ENCODE results near the gene STK17A.

DNA sequence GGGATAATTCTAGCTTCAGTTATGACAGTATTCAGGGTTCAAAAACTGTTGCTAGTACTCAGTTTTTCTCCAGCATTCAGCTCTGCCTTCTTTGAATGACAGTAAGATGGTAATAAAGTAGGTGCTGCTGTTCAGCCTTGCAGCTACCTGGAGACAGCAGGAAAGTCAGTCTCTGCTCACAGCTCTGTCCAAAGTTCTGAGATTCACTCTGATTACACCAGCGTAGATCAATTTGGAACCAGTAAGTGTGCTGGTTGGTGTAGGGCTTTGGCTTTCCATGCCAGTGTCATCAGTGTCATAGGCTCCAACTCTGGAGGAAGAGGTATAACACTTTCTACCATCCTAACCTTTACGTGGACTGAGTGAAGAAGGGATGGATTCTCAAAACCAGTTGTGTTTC, 26.2 kb downstream of the STK17A start:
- TF ChIP-seq, protein P1, sequence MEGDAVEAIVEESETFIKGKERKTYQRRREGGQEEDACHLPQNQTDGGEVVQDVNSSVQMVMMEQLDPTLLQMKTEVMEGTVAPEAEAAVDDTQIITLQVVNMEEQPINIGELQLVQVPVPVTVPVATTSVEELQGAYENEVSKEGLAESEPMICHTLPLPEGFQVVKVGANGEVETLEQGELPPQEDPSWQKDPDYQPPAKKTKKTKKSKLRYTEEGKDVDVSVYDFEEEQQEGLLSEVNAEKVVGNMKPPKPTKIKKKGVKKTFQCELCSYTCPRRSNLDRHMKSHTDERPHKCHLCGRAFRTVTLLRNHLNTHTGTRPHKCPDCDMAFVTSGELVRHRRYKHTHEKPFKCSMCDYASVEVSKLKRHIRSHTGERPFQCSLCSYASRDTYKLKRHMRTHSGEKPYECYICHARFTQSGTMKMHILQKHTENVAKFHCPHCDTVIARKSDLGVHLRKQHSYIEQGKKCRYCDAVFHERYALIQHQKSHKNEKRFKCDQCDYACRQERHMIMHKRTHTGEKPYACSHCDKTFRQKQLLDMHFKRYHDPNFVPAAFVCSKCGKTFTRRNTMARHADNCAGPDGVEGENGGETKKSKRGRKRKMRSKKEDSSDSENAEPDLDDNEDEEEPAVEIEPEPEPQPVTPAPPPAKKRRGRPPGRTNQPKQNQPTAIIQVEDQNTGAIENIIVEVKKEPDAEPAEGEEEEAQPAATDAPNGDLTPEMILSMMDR (IDR thresholded peaks at IDR 0.05; ENCODE audit: control extremely low read depth in 1 of 3, insufficient read depth in 1 of 3, low read depth in 1 of 3, low read length in 3 of 3), result no peak
- TF ChIP-seq ZNF274 (IDR thresholded peaks at IDR 0.05; ENCODE audit: borderline replicate concordance, extremely low read depth, low read length), result no peak
- TF ChIP-seq, protein P2, sequence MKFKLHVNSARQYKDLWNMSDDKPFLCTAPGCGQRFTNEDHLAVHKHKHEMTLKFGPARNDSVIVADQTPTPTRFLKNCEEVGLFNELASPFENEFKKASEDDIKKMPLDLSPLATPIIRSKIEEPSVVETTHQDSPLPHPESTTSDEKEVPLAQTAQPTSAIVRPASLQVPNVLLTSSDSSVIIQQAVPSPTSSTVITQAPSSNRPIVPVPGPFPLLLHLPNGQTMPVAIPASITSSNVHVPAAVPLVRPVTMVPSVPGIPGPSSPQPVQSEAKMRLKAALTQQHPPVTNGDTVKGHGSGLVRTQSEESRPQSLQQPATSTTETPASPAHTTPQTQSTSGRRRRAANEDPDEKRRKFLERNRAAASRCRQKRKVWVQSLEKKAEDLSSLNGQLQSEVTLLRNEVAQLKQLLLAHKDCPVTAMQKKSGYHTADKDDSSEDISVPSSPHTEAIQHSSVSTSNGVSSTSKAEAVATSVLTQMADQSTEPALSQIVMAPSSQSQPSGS (IDR thresholded peaks at IDR 0.05; ENCODE audit: low read length), result no peak
- TF ChIP-seq POLR2AphosphoS5 (IDR thresholded peaks at IDR 0.05; ENCODE audit: low read depth, low read length), result no peak
- no peak for TF ChIP-seq POU5F1 (IDR thresholded peaks at IDR 0.05; ENCODE audit: low read depth, low read length)
- TF ChIP-seq EP300 (IDR thresholded peaks at IDR 0.05; ENCODE audit: borderline replicate concordance in 1 of 2, low read depth in 2 of 2, low read length in 2 of 2), result no peak
- no peak for TF ChIP-seq EZH2 (IDR thresholded peaks at IDR 0.05; ENCODE audit: low read depth, low read length, severe bottlenecking)
- TF ChIP-seq NRF1 (IDR thresholded peaks at IDR 0.05; ENCODE audit: low read depth, low read length), result no peak
- TF ChIP-seq KDM5A (IDR thresholded peaks at IDR 0.05; ENCODE audit: low read length), result no peak
